HepG2 (cell line): ENCODE results near the gene MCM3. TPM values are rescaled to one million over a fixed set of nuclear protein-coding genes. Genes with fewer than 3 reads are reported as not detected.

ENCODE experiments used
- ATAC-seq: fragments of 200-7000 bp; cut with Tn5 transposase; 3 replicates; pipeline ENCODE4 v1.9.1; 2020; ENCODE audit warnings: mild to moderate bottlenecking, moderate library complexity
- BruUV-seq: library from RNA; stranded (reverse); fragments of 400-500 nt; replicated peaks from 2 replicates; lab custom pipeline; 2021; lab: Mats Ljungman, UMichigan
- CTCF ChIA-PET: fragments of 300-600 bp; formaldehyde crosslinking; extraction: SDS; loops from one replicate; lab custom pipeline; 2021; ENCODE audit warnings: low total read pairs, inconsistent platforms, low intra/inter-chr PET ratio; lab: Yijun Ruan, JAX
- POLR2A ChIA-PET: fragments of 350-600 bp; sonication (Branson Sonifier 250); formaldehyde crosslinking; loops from one replicate; lab custom pipeline; 2020; ENCODE audit warnings: antibody characterized with exemption, inconsistent platforms; lab: Yijun Ruan, JAX
- DNase-seq: peaks from one replicate; pipeline ENCODE4 v3.0.0-alpha.2; 2015; ENCODE audit warnings: low spot score
- FAIRE-seq: peaks from 3 replicates; lab custom pipeline; 2011; peaks lifted over from hg19 to GRCh38; lab: Jason Lieb, UNC
- H2AFZ ChIP-seq: one replicate; pipeline ENCODE4 v1.6.1; 2011; ENCODE audit warnings: low read length, inconsistent platforms
- H3K27ac ChIP-seq: fragments of 300-600 bp; 3 replicates; pipeline ENCODE4 v1.8.0; 2011; ENCODE audit warnings: mixed run types, mild to moderate bottlenecking, mixed read lengths, low read length, inconsistent platforms; ENCODE audit not compliant: insufficient read depth; ENCODE audit errors: extremely low read length
- H3K27me3 ChIP-seq, 2 experiments: fragments of 200-600 bp in 1 of 2; 2 replicates in 1 of 2; 3 replicates in 1 of 2; pipeline versions ENCODE4 v1.6.0 to v1.8.0; 2011; ENCODE audit warnings: low read length in 2 of 2, mild to moderate bottlenecking in 2 of 2, moderate library complexity in 2 of 2, inconsistent platforms in 1 of 2; ENCODE audit not compliant: insufficient read depth in 2 of 2, control insufficient read depth in 1 of 2
- H3K36me3 ChIP-seq, 2 experiments: fragments of 200-600 bp in 1 of 2; replicated peaks in 1 of 2; 2 replicates in 1 of 2; 3 replicates in 1 of 2; pipeline versions ENCODE4 v1.5.1 to v1.8.0; 2011; ENCODE audit warnings: low read length in 2 of 2, inconsistent platforms in 1 of 2; ENCODE audit not compliant: insufficient read depth in 2 of 2, control insufficient read depth in 1 of 2
- H3K4me1 ChIP-seq: 2 replicates; pipeline ENCODE4 v1.5.1; 2012; ENCODE audit warnings: low read length, inconsistent platforms; ENCODE audit not compliant: insufficient read depth
- H3K4me2 ChIP-seq: 2 replicates; pipeline ENCODE4 v1.6.0; 2011; ENCODE audit warnings: low read depth, low read length, inconsistent platforms
- H3K4me3 ChIP-seq, 3 experiments: fragments of 200-600 bp in 1 of 3; sonication (generic), shearing (Covaris generic) in 1 of 3; replicated peaks in 1 of 3; 2 replicates each; pipeline ENCODE4 v1.5.1; 2011 to 2016; ENCODE audit warnings: low read length in 3 of 3, inconsistent platforms in 2 of 3, low read depth in 2 of 3, mild to moderate bottlenecking in 2 of 3, control low read depth in 1 of 3, mixed read lengths in 1 of 3; ENCODE audit not compliant: insufficient read depth in 1 of 3
- H3K79me2 ChIP-seq: one replicate; pipeline ENCODE4 v1.6.1; 2011; ENCODE audit warnings: low read length, inconsistent platforms; ENCODE audit not compliant: insufficient read depth
- H3K9ac ChIP-seq: 2 replicates; pipeline ENCODE4 v1.6.0; 2011; ENCODE audit warnings: mild to moderate bottlenecking, low read depth, low read length, inconsistent platforms; ENCODE audit not compliant: insufficient read depth
- H3K9me3 ChIP-seq: 2 replicates; pipeline ENCODE4 v1.5.1; 2012; ENCODE audit warnings: mild to moderate bottlenecking, low read length
- H4K20me1 ChIP-seq: 2 replicates; pipeline ENCODE4 v1.6.0; 2011; ENCODE audit warnings: inconsistent platforms, mild to moderate bottlenecking, low read length, moderate library complexity; ENCODE audit not compliant: insufficient read depth
- FOXP4 ChIP-seq: sonication (generic); formaldehyde crosslinking; IDR thresholded peaks from 2 replicates; pipeline ENCODE4 v1.4.0; 2020; ENCODE audit warnings: missing genetic modification reagents
- MTF1 ChIP-seq: sonication (generic); formaldehyde crosslinking; IDR thresholded peaks from 2 replicates; pipeline ENCODE4 v1.5.0; 2020; ENCODE audit warnings: missing genetic modification reagents
- PRDM4 ChIP-seq: sonication (generic); formaldehyde crosslinking; IDR thresholded peaks from 2 replicates; pipeline ENCODE4 v1.9.0; 2021; ENCODE audit warnings: missing genetic modification reagents, borderline replicate concordance
- TAF1 ChIP-seq: sonication (generic); formaldehyde crosslinking; IDR thresholded peaks from 2 replicates; pipeline ENCODE4 v1.4.0; 2020; ENCODE audit warnings: missing genetic modification reagents
- TRIM22 ChIP-seq: fragments of 450-650 bp; IDR thresholded peaks from 2 replicates; pipeline ENCODE4 v1.6.1; 2017
- TRIM24 ChIP-seq: sonication (generic); formaldehyde crosslinking; IDR thresholded peaks from 2 replicates; pipeline ENCODE4 v1.8.0; 2022; ENCODE audit warnings: mild to moderate bottlenecking, missing genetic modification reagents
- XBP1 ChIP-seq: sonication (generic); formaldehyde crosslinking; IDR thresholded peaks from 2 replicates; pipeline ENCODE4 v1.5.0; 2020; ENCODE audit warnings: missing genetic modification reagents
- ZBTB33 ChIP-seq: sonication (generic); formaldehyde crosslinking; IDR thresholded peaks from 2 replicates; pipeline ENCODE4 v1.4.0; 2020; ENCODE audit warnings: missing genetic modification reagents
- ZKSCAN1 ChIP-seq: fragments of 150-350 bp; IDR thresholded peaks from 2 replicates; pipeline ENCODE4 v1.6.1; 2014; ENCODE audit warnings: low read length
- ZNF12 ChIP-seq: sonication (generic); formaldehyde crosslinking; IDR thresholded peaks from 2 replicates; pipeline ENCODE4 v1.5.0; 2020; ENCODE audit warnings: missing genetic modification reagents
- ZNF264 ChIP-seq: sonication (generic); formaldehyde crosslinking; IDR thresholded peaks from 2 replicates; pipeline ENCODE4 v1.4.0; 2020; ENCODE audit warnings: missing genetic modification reagents
- ZNF282 ChIP-seq: fragments of 450-650 bp; IDR thresholded peaks from 2 replicates; pipeline ENCODE4 v1.6.1; 2018; ENCODE audit not compliant: partially characterized antibody
- ZNF337 ChIP-seq: sonication (generic); formaldehyde crosslinking; IDR thresholded peaks from 2 replicates; pipeline ENCODE4 v1.5.1; 2020; ENCODE audit warnings: missing genetic modification reagents, low read depth, mild to moderate bottlenecking, borderline replicate concordance
- ZNF614 ChIP-seq: IDR thresholded peaks from 2 replicates; pipeline ENCODE4 v1.6.1; 2018; ENCODE audit warnings: missing biosample characterization, missing genetic modification reagents, inconsistent platforms, borderline replicate concordance
- ZNF615 ChIP-seq: sonication (generic); formaldehyde crosslinking; IDR thresholded peaks from 2 replicates; pipeline ENCODE4 v1.5.0; 2020; ENCODE audit warnings: mild to moderate bottlenecking, missing genetic modification reagents, borderline replicate concordance
- ZNF720 ChIP-seq: sonication (generic); formaldehyde crosslinking; IDR thresholded peaks from 2 replicates; pipeline ENCODE4 v1.4.0; 2020; ENCODE audit warnings: missing genetic modification reagents
- ZNF740 ChIP-seq: sonication (generic); formaldehyde crosslinking; IDR thresholded peaks from 2 replicates; pipeline ENCODE4 v1.4.0; 2020; ENCODE audit warnings: missing genetic modification reagents
- WGBS: methylation state at CpG from one replicate; pipeline ENCODE4 v1.1.6; 2017; ENCODE audit warnings: low lambda C conversion rate; 5-methylcytosine and 5-hydroxymethylcytosine counted together
- in situ Hi-C: cut with HindIII; loops from 2 replicates; pipeline ENCODE4 v1.10.0; 2017; ENCODE audit warnings: low pct_unique_long_range_greater_than_20kb; ENCODE audit not compliant: extremely low pct_ligation_motif_present
- intact Hi-C: fragments of 100-400 bp; cut with micrococcal nuclease; formaldehyde crosslinking; loops from one replicate; pipeline ENCODE4 v1.10.0; 2022; ENCODE audit not compliant: unreplicated experiment
- polyA plus RNA-seq, 8 experiments: library from polyadenylated mRNA; depleted of rRNA in 3 of 8; stranded (reverse) in 7 of 8; unstranded in 1 of 8; fragments of >200 nt; fragmentation: Illumina TruSeq in 4 of 8; extraction: Trizol in 4 of 8; gene quantifications; 2 replicates each; pipeline versions ENCODE4 v1.2.1 to v1.2.3, GENCODE V29; 2011 to 2016; ENCODE audit warnings: low read depth in 4 of 8, missing spikeins in 1 of 8, mixed read lengths in 1 of 8; ENCODE audit not compliant: insufficient read depth in 1 of 8
- total RNA-seq, 5 experiments: library from RNA; depleted of rRNA; stranded (reverse); fragments of >200 nt; fragmentation: Illumina TruSeq; extraction: Trizol; gene quantifications; 2 replicates each; pipeline ENCODE4 v1.2.3, GENCODE V29; 2016; ENCODE audit warnings: low read depth in 1 of 5

The MCM3 gene
- total and polyA plus RNA-seq, 2 of the 13 experiments (the other 11 are each of a cell fraction or from before 2014, with no cell fraction given) = 164 to 288 TPM

- TF ChIP-seq ZNF614 (peak; percentile 67; the same call in 1 of the 2 replicates), FOXP4 (CRISPR knock-in tag) (peak; percentile 57; the same call in 1 of the 2 replicates)
Measured at GRCh38 chr6:52245425-52245824, 39.1 kb downstream of the MCM3 start (continued).

GRCh38 chr6:52244400-52244799 is 40.1 kb downstream of the MCM3 start, which contains the start of gene IL17F:
Gene IL17F, minus strand, starts transcription at chr6:52244500. Its CDS starts 71 bp downstream, at chr6:52244429.
- Histone ChIP-seq H3K4me2 (peak within 1 kb of the TSS; percentile 29; the same call in 1 of the 2 replicates), H3K4me3 (no peak within 1 kb of the TSS), H3K36me3 (no peaks in the 10 kb centered on the region), H2AFZ (no peak within 1 kb of the TSS), H4K20me1 (no peaks in the 10 kb centered on the region), H3K4me1 (peaks cover 60% of the 10 kb centered on the region), H3K9ac (no peak within 1 kb of the TSS), H3K27me3 (no peaks in the 10 kb centered on the region), H3K9me3 (no peaks in the 10 kb centered on the region), H3K79me2 (no peaks in the 10 kb centered on the region), H3K27ac (no peak within 1 kb of the TSS)
- FAIRE-seq (no peak), DNase-seq (no peak), ATAC-seq (no peak)
- POLR2A ChIA-PET = no interaction called here
- in situ Hi-C loops = no loop called here
- WGBS = 45% methylated on average over 5 of the region's 5 CpGs
- CTCF ChIA-PET = no interaction called here
- BruUV-seq = no TSS peak
- intact Hi-C loops = no loop called here
- TF ChIP-seq ZNF282 = no peak
- no peak for TF ChIP-seq TRIM22
- TF ChIP-seq MTF1 (CRISPR knock-in tag) = no peak
- no peak for TF ChIP-seq ZKSCAN1
- no peak for TF ChIP-seq ZNF720 (CRISPR knock-in tag)
- no peak for TF ChIP-seq ZNF740
- TF ChIP-seq TAF1 (CRISPR knock-in tag) = no peak
- TF ChIP-seq ZNF264 (CRISPR knock-in tag) = no peak
- TF ChIP-seq ZBTB33 = no peak
- TF ChIP-seq XBP1 (CRISPR knock-in tag) = no peak
- TF ChIP-seq ZNF12 = no peak
- no peak for TF ChIP-seq ZNF337 (CRISPR knock-in tag)
- TF ChIP-seq PRDM4 (CRISPR knock-in tag) = no peak
- TF ChIP-seq TRIM24 (CRISPR knock-in tag) = no peak
- TF ChIP-seq ZNF615 (CRISPR knock-in tag) = no peak
